ENCODE measurements around the gene INCENP.
A peak's percentile ranks its signal among the peaks of the same experiment; 100 is the strongest.
"Not testable (repeated sequence)": the region's sequence is repeated elsewhere in the genome, so short reads cannot be mapped to it uniquely, and the experiment has no call there.

The INCENP gene

DNA sequence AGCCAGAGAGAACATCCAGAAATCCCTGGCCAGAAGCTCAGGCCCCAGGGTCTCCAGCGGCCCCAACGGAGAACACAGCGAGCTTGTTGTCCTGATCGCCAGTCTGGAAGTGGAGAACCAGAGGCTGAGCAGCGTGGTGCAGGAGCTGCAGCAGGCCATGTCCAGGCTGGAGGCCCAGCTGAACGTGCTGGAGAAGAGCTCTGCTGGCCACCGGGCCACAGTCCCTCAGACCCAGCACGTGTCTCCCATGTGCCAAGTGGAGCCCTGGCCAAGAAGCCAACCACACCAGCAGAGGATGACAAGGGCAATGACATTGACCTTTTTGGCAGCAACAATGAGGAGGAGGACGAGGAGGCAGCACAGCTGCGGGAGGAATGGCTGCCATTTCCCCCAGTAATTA is 45.6 kb downstream of the INCENP start:
- no peak for DNase-seq (ENCODE audit: low read depth, low spot score)

DNA sequence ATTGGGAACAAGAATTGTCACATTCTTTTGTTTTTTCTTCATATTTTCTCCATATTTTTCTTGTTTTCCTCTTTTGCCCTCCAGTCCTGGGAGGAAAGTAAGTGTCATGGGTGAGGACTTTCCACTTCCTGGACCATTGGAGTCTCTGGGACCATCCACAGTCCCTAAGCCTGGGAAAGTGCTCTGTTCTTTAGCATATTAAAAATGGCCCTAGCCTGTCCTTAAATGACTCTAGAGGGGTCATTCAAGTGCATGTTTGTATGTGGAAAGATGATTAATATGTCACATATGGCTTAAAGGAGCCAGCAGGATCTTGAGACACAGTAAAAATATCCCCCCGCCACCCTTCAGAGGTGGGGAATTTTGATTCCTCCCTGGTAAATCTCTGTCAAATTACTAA is 46.1 kb downstream of the INCENP start:
- DNase-seq (ENCODE audit: low read depth, low spot score): no peak

- DNase-seq (ENCODE audit: low read depth, low spot score): peak; percentile 77
Observed at GRCh38 chr11:62171261-62171723, 47.5 kb downstream of the INCENP start.

- DNase-seq (ENCODE audit: low read depth, low spot score): no peak
Observed at GRCh38 chr11:62172294-62172693, 48.5 kb downstream of the INCENP start.

DNA sequence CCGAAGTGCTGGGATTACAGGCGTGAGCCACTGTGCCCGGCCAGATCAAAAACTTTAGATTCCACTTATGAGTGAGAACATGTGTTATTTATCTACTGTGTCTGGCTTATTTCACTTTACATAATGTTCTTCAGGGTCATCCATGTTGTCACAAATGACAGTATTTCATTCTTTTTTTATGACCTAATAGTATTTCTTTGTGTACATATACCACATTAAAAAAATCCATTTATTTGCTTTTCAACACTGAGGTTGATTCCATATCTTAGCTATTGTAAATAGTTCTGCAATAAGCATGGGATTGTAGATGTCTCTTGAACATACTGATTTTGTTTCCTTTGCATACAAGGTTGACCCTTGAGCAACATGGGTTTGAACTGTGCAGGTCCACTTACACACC is 53.0 kb downstream of the INCENP start:
- no peak for DNase-seq (ENCODE audit: low read depth, low spot score)

DNA sequence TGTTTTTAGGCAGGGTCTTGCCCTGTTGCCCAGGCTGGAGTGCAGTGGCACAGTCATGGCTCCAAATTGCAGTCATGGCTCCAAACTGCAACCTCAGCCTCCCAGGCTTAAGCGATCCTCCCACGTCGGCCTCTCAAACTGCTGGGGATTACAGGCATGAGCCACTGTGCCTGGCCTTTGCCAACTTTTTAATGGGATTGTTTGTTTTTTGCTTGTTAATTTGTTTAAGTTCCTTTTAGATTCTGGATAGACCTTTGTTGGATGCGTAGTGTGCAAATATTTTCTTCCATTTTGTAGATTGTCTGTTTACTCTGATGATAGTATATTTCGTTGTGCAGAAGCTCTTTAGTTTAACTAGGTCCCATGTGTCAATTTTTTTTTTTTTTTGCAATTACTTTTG is 56.2 kb downstream of the INCENP start:
- DNase-seq (ENCODE audit: low read depth, low spot score): no peak

DNA sequence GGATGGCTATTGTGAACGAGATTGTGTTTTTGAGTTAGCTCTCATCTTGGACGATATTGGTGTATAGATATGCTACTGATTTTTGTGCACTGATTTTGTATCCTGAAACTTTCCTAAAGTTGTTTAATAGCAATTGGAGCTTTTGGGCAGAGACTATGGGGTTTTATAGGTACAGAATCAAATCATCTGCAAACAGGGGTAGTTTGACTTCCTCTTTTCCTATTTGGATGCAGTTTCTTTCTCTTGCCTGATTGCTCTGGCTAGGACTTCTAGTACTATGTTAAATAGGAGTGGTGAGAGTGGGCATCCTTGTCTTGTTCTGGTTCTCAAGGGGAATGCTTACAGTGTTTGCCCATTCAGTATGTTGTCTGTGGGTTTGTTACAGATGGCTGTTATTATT is 57.3 kb downstream of the INCENP start:
- no peak for DNase-seq (ENCODE audit: low read depth, low spot score)

GRCh38 chr11:62182147-62182891 is 58.5 kb downstream of the INCENP start:
- DNase-seq (ENCODE audit: low read depth, low spot score): no peak

DNA sequence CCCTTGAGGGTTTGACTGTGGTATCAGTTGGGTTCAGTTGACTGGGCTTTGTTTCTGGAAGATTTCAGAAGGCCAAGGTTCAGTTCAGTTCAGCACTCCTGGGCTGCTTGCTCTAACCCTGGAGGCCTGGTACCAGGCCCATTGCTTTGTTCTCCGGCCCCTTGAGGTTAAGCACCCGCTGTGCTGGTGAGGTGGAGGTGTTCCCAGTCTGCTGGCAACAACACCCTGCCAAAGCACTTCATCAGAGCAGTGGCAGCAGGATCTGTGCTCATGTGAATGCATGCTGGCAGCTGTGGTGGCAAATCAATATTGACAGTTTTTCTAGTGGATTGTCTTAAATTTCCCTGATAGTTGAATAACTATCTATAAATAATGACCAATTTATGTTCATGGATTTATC is 62.4 kb downstream of the INCENP start:
- DNase-seq (ENCODE audit: low read depth, low spot score): no peak

- no peak for DNase-seq (ENCODE audit: low read depth, low spot score)
Observed at GRCh38 chr11:62190011-62190410, 66.2 kb downstream of the INCENP start, which contains the start of gene SCGB1D1. Gene SCGB1D1, plus strand, starts transcription at chr11:62190216. Its CDS starts 69 bp downstream, at chr11:62190285.

DNA sequence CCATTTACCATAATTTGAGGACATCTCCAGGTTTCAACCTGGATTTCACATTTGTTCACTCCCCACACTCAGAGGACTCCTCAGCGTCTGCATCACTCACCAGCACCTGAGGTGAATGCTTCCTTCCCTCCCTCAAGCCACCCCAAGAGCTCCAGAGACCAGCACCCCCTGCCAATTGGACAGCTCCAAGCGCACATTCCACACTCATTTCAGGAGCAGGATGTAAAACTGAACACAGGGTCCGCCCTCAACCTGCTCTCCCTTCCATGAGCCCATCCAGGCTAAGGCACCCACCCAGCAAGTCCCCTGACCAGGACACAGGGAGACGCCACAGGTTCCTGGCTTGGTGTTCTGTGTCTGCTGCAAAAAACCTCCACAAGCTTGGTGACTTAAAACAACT is 70.1 kb downstream of the INCENP start:
- peak; percentile 22 for DNase-seq (ENCODE audit: low read depth, low spot score)

GRCh38 chr11:62195010-62195409 is 71.2 kb downstream of the INCENP start:
- not testable (repeated sequence) for DNase-seq (ENCODE audit: low read depth, low spot score)

DNA sequence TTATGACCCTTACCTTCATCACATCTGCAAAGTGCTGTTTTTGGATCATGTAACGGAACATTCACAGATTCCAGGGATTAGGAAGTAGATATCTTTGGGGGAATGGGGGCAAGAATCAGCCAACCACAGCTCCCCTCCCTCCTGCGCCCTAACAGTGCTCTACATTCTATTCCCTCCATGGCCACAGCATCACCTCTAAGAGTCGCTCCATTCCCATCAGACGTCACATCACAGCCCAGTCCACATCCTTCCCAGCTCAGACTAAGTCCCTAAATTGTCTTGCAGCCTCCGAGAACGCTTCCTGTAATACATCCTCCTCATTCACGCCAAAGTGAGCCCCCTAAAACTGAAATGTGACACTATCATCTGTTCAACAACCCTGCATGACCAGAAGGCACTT is 72.1 kb downstream of the INCENP start:
- DNase-seq (ENCODE audit: low read depth, low spot score): no peak

DNA sequence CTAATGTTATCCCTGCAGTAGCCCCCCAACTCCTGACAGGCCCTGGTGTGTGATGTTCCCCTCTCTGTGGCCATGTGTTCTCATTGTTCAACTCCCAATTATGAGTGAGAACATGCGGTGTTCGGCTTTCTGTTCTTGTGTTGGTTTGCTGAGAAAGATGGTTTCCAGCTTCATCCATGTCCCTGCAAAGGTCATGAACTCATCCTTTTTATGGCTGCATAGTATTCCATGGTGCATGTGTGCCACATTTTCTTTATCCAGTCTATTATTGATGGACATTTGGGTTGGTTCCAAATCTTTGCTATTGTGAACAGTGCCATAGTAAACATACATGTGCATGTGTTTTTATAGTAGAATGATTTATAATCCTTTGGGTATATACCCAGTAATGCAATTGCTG is 73.6 kb downstream of the INCENP start:
- not testable (repeated sequence) for DNase-seq (ENCODE audit: low read depth, low spot score)

DNA sequence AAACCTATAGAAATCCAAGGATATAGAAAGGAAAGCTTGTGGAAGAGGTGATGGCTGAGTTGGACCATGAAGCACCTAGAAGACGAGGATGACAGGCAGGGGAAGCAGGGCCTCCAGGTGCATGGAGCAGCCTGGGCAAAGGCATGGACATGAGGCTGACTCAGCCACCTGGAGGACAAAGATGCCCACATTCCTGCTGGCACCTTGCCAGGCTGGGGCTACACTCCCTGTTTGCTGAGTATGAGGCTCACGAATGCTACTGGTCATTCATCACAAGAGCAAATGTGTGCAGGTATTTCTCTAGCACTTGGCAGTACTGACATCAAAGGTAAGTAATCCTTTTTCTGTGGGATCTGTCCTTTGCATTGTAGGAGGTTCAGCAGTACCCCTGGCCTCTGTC is 77.6 kb downstream of the INCENP start:
- no peak for DNase-seq (ENCODE audit: low read depth, low spot score)

Measured in astrocyte of the hippocampus (primary cell).